Ovary (tissue), 3 donors: ENCODE results near the gene RERE.

Experiments used
- EP300 ChIP-seq: sonication (generic); formaldehyde crosslinking; IDR thresholded peaks from one replicate; pipeline ENCODE4 v1.6.1; 2017; ENCODE audit warnings: antibody characterized with exemption
- POLR2A ChIP-seq: fragments of 450-650 bp; IDR thresholded peaks from one replicate; pipeline ENCODE4 v1.6.1; 2017; ENCODE audit warnings: antibody characterized with exemption, mild to moderate bottlenecking, moderate library complexity
- TF ChIP-seq, protein P1 (sequence below), 3 donors: fragments of 450-650 bp in 2 of 3; fragments of 200-600 bp in 1 of 3; IDR thresholded peaks; one replicate each; pipeline versions ENCODE4 v1.5.1 to v1.8.0; 2016 to 2022; ENCODE audit warnings: antibody characterized with exemption in 3 of 3, mild to moderate bottlenecking in 1 of 3
- donor health status: DM: no; HTN: no; CAD: no.

GRCh38 chr1:8551613-8552489 lies 265.6 kb downstream of the RERE start:
- TF ChIP-seq, protein P1, sequence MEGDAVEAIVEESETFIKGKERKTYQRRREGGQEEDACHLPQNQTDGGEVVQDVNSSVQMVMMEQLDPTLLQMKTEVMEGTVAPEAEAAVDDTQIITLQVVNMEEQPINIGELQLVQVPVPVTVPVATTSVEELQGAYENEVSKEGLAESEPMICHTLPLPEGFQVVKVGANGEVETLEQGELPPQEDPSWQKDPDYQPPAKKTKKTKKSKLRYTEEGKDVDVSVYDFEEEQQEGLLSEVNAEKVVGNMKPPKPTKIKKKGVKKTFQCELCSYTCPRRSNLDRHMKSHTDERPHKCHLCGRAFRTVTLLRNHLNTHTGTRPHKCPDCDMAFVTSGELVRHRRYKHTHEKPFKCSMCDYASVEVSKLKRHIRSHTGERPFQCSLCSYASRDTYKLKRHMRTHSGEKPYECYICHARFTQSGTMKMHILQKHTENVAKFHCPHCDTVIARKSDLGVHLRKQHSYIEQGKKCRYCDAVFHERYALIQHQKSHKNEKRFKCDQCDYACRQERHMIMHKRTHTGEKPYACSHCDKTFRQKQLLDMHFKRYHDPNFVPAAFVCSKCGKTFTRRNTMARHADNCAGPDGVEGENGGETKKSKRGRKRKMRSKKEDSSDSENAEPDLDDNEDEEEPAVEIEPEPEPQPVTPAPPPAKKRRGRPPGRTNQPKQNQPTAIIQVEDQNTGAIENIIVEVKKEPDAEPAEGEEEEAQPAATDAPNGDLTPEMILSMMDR (IDR thresholded peaks at IDR 0.05) = no peak
- TF ChIP-seq POLR2A = no peak
- TF ChIP-seq EP300 = no peak
